Gastrocnemius medialis (tissue), 4 donors: ENCODE data around the gene COA8. TPM values are rescaled to one million over a fixed set of nuclear protein-coding genes. Genes with fewer than 3 reads are reported as not detected.

Experiments used
- ATAC-seq, 2 donors: fragments of 150-250 bp; one replicate each; pipeline ENCODE4 v1.9.1; 2016
- DNase-seq, 2 donors: peaks; one replicate each; pipeline ENCODE4 v3.0.0-alpha.2; 2019
- H3K27ac ChIP-seq, 4 donors: fragments of 200-600 bp; sonication (generic); 1 replicate in 1 of 4; 2 replicates in 3 of 4; pipeline ENCODE4 v1.5.1; 2016 to 2018; ENCODE audit warnings: mild to moderate bottlenecking in 2 of 4, moderate library complexity in 1 of 4
- H3K27me3 ChIP-seq, 3 donors: fragments of 200-600 bp; sonication (generic) in 2 of 3; 1 replicate in 1 of 3; 2 replicates in 2 of 3; pipeline versions ENCODE4 v1.5.1 to v1.6.0; 2016 to 2019; ENCODE audit warnings: mild to moderate bottlenecking in 1 of 3, moderate library complexity in 1 of 3
- H3K36me3 ChIP-seq, 2 donors: fragments of 200-600 bp; sonication (generic) in 1 of 2; one replicate each; pipeline ENCODE4 v1.5.1; 2017 to 2018
- H3K4me1 ChIP-seq, 2 donors: fragments of 200-600 bp; sonication (generic) in 1 of 2; one replicate each; pipeline ENCODE4 v1.5.1; 2016 to 2017; ENCODE audit warnings: mild to moderate bottlenecking in 2 of 2
- H3K4me3 ChIP-seq, 4 donors: fragments of 200-600 bp; sonication (generic) in 3 of 4; 1 replicate in 1 of 4; 2 replicates in 3 of 4; pipeline ENCODE4 v1.5.1; 2016 to 2019; ENCODE audit warnings: mild to moderate bottlenecking in 2 of 4
- H3K9me3 ChIP-seq, 3 donors: fragments of 200-600 bp; sonication (generic) in 2 of 3; 1 replicate in 1 of 3; 2 replicates in 2 of 3; pipeline ENCODE4 v1.5.1; 2016 to 2019
- CTCF ChIP-seq, 5 experiments: fragments of 450-650 bp in 3 of 5; fragments of 200-600 bp in 2 of 5; sonication (generic) in 2 of 5; IDR thresholded peaks in 4 of 5; conservative IDR thresholded peaks in 1 of 5; 1 replicate in 4 of 5; 2 replicates in 1 of 5; pipeline ENCODE4 v1.5.1; 2016 to 2019; ENCODE audit warnings: antibody characterized with exemption in 5 of 5, mild to moderate bottlenecking in 3 of 5, moderate library complexity in 3 of 5
- POLR2A ChIP-seq, 2 donors: fragments of 450-650 bp; IDR thresholded peaks; one replicate each; pipeline ENCODE4 v1.6.1; 2017; ENCODE audit warnings: antibody characterized with exemption in 2 of 2, mild to moderate bottlenecking in 2 of 2, moderate library complexity in 2 of 2
- in situ Hi-C, 4 donors: fragments of 200-750 bp; cut with MboI; loops; one replicate each; pipeline versions ENCODE4 v1.15.0 to v1.8.0; 2017; ENCODE audit warnings: low sequenced_read_pairs in 4 of 4
- intact Hi-C: fragments of 100-400 bp; cut with DNase I; formaldehyde crosslinking; loops from one replicate; pipeline ENCODE4 v1.15.1; 2023; ENCODE audit warnings: low total_unique reads
- total RNA-seq, 4 donors: library from RNA; depleted of rRNA; stranded (reverse); fragments of >200 nt; gene quantifications; one replicate each; pipeline versions ENCODE4 v1.1.0 to v1.2.3, GENCODE V29; 2016

COA8 gene
- total RNA-seq, 4 donors from 2014 or later = 56.7 to 111 (median 71.7) TPM

GRCh38 chr14:103531421-103532215 is 31.1 kb upstream of the COA8 start:
- no peak for ATAC-seq
- in situ Hi-C loops = no loop called here
- H3K9me3 ChIP-seq = no peaks in the 10 kb centered on the region
- intact Hi-C loops = no loop called here
- no peak for DNase-seq
- no peak overlapping the region for H3K27ac ChIP-seq
- H3K4me1 ChIP-seq = peaks cover 16 to 24% of the 10 kb centered on the region in 2 donors
- H3K36me3 ChIP-seq = peaks cover 0 to 29% of the 10 kb centered on the region in 2 donors
- no peak for TF ChIP-seq POLR2A (IDR thresholded peaks at IDR 0.05)
- no peaks in the 10 kb centered on the region for H3K27me3 ChIP-seq
- no peak overlapping the region for H3K4me3 ChIP-seq

- no peak for TF ChIP-seq CTCF (IDR thresholded peaks at IDR 0.05 in 4 of 5, conservative IDR thresholded peaks at IDR 0.05 in 1 of 5)
- in situ Hi-C loops = no loop called here
- intact Hi-C loops = no loop called here
- peaks cover 0 to 29% of the 10 kb centered on the region in 2 donors for H3K36me3 ChIP-seq
- no peak overlapping the region for H3K27ac ChIP-seq
- no peaks in the 10 kb centered on the region for H3K9me3 ChIP-seq
- no peak overlapping the region for H3K4me3 ChIP-seq
- ATAC-seq = no peak
- H3K27me3 ChIP-seq = no peaks in the 10 kb centered on the region
- peaks cover 16 to 24% of the 10 kb centered on the region in 2 donors for H3K4me1 ChIP-seq
- no peak for DNase-seq
Observed at GRCh38 chr14:103532216-103533136, 30.3 kb upstream of the COA8 start.

- Histone ChIP-seq H3K4me1 (peaks cover 19% of the 10 kb centered on the region in 2 donors), H3K27me3 (no peaks in the 10 kb centered on the region), H3K4me3 (no peak overlapping the region), H3K27ac (peak overlapping the region in 1 of 4 donors; percentile 46), H3K9me3 (no peaks in the 10 kb centered on the region), H3K36me3 (peaks cover 0 to 29% of the 10 kb centered on the region in 2 donors)
- in situ Hi-C loops = no loop called here
- TF ChIP-seq CTCF (IDR thresholded peaks at IDR 0.05 in 4 of 5, conservative IDR thresholded peaks at IDR 0.05 in 1 of 5) = no peak
- TF ChIP-seq POLR2A (IDR thresholded peaks at IDR 0.05) = no peak
- DNase-seq (no peak), ATAC-seq (no peak)
- intact Hi-C loops = no loop called here
Observed at GRCh38 chr14:103533137-103533998, 29.4 kb upstream of the COA8 start.

GRCh38 chr14:103533999-103534575 is 28.7 kb upstream of the COA8 start:
- H3K9me3 ChIP-seq = no peaks in the 10 kb centered on the region
- peaks cover 0 to 29% of the 10 kb centered on the region in 2 donors for H3K36me3 ChIP-seq
- no peak overlapping the region for H3K27ac ChIP-seq
- in situ Hi-C loops = no loop called here
- no peaks in the 10 kb centered on the region for H3K27me3 ChIP-seq
- no peak for DNase-seq
- intact Hi-C loops = no loop called here
- TF ChIP-seq POLR2A (IDR thresholded peaks at IDR 0.05) (no peak), CTCF (IDR thresholded peaks at IDR 0.05 in 4 of 5, conservative IDR thresholded peaks at IDR 0.05 in 1 of 5) (no peak)
- H3K4me3 ChIP-seq = no peak overlapping the region
- H3K4me1 ChIP-seq = peaks cover 23 to 24% of the 10 kb centered on the region in 2 donors
- no peak for ATAC-seq
